Ureter (tissue), 1 donor: ENCODE measurements around the gene CRYBG3. TPM values are rescaled to one million over a fixed set of nuclear protein-coding genes. Genes with fewer than 3 reads are reported as not detected.

Source experiments
- DNase-seq: peaks from one replicate; pipeline ENCODE4 v3.0.0-alpha.2; 2020; ENCODE audit warnings: low spot score
- total RNA-seq: library from RNA; stranded (reverse); gene quantifications from one replicate; pipeline ENCODE4 v1.2.4, GENCODE V29; 2023
- donor health status: DM: yes; HTN: yes; CAD: no.

The CRYBG3 gene
- total RNA-seq, 1 donor from 2014 or later: 37.7 TPM

DNA sequence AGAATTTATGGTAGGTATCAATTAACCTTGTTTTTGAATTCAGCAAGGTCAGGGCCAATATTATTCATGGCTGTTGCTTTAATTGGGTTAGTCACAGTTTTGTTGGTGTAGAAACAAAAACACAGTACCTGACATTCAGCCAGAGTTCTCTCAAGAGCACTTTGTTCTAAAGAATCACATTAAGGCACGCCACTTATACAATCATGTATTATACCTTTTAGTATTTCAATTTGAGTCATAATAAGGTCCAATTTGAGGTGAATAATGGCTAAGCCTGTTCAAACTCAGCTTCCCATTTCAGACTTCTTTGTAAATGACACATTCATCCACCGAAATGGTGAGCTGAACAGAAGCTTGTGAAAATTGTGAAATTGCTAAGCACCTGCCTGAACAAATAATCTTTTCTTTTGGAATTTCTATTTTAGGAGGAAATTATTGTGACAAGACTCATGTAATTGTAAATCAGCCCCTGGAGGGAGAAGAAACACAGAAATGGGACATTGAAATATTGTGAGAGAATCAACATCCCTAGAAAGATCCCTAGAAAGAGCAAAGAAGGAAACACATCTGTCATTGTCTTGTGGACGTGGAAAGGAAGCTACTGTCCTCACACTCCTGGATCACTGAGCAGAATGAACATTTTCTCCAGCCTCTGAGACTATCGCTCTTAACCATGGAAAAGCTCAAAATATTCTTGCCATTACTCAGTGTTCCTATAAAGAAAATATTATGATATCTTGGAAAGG, 121.2 kb downstream of the CRYBG3 start:
- no peak for DNase-seq

DNA sequence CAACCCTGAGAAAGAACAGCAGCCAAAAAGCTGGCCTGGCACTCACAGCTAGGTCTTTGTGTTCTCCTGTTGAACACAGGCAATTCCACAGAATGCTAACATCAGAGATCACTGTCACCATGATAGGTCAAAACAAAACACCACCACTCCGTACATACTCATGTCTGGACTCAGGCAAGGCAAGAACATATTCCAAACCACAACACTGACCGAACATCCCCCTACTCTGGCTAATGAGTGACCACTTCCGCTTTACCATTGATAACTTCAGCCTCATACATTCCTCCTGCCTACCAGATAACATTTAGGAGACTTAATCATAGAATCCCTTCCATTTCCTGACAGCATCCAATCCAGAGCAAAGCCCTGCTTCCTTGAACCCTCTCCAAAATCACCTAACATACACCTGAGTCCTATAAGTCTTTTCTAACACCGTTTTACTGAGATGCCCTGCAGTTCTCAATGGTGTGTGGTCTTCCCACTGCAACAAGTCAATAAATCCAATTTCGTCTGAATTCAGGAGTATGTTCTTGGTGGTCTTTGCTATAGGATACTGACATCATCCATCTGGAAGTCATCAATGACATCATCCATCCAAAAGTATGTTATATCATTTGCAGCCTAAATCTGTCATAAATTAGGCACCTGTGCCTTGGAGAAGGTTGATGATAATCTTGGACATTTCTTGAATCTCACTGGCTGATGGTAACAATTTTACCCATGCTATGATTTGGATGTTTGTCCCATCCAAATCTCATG, 126.7 kb downstream of the CRYBG3 start:
- DNase-seq: no peak

GRCh38 chr3:97949110-97949485, 127.3 kb downstream of the CRYBG3 start:
- no peak for DNase-seq

- no peak for DNase-seq
Observed at GRCh38 chr3:97949743-97950142, 127.9 kb downstream of the CRYBG3 start.

- no peak for DNase-seq
Observed at GRCh38 chr3:97950360-97950759, 128.5 kb downstream of the CRYBG3 start.

DNA sequence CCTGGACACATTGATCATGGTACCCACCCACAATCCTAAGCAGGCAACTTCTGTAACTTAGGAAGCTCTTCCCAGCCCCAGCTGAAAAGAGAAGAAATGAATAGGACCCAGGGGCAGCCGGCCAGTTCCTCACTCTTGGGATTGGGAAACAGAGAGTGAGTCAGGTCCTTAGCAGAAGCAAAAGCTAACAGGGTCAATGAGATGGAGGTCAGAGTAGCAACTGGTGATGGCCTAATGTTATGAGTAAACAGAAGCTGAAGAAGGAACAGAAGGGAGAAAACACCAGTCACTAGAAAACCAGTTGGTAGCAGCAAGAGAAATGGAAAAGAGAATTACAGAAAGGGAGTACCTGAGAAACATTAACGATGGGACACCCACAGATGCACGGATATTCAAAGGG, 130.5 kb downstream of the CRYBG3 start:
- no peak for DNase-seq

DNA sequence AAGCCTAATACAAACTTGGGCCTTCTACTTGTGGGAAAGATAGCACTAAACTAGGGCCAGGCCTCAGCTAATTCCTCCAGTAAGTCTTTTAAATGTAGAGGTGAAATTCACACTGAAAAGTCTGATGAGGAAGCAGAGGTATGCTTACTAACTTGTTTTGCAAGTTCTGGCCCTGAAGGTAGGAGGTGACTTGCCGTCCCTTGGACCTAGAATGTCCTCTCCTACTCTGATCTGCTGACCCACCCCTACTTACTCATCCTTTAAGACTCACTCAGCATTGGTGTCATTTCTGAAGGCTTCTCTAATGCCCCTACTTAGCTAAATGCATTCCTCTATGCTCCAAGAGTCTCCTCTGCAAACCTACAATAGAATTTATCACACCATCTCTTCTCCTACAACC, 131.1 kb downstream of the CRYBG3 start:
- DNase-seq: no peak

DNA sequence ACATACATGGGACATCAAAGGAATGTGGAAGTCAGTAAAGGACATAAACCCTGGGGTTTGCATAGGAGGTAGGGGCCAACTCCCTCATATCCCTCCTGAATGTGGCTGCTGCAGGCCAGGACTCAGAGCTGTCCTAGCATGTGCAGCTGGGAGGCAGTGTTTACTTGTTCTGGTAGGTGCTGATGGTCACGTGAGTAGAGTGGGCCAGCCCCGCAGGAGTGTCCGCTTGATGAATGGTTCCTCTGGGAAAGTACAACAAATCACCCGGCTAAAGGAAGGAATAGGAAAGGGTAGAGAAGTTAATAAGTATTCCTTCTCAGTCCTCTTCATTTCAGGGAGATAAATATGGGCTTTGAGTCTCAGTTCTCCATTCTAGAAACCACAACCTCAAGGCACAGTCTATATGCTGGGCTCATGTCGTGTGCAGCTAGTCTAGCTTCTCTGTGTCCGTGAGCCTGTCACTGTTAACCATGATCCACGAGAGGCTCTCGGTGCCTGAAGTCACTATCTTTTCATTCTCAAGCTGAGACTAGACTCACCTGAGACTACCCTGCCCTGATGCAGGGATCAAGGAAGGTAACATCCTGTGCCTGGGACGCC, 132.5 kb downstream of the CRYBG3 start:
- no peak for DNase-seq

- DNase-seq: no peak
Observed at GRCh38 chr3:97956051-97956450, 134.2 kb downstream of the CRYBG3 start.

DNA sequence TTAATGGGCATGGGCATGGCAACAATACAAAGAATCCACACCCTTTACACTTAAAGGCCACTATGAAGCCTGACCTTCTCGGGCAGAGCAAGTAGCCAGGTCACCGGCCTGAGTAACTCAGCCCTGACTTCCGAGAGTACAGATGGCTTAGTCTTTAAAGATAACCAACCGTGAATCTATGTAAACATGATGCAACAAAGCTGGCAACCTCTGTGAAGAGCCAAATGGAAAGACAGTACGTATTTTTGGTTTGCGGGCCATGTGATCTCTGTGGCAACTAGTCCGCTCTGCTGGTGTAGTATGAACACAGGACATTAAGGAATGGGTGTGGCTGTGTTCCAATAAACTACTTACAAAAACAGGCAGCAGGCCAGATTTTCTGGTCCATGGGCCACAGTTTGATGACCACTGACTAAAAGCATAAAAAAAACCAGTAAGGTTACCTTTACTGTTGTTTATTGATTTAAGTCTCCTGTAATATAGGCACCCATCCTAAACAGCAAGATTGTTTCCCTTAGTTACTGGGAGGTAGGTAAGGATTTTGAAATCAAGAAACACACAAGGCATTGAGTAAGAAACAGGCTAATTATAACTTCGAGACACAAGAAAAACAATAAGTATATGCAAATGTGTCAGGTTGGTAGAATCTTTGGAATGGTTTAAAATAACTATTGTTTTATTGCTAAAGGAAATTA, 136.0 kb downstream of the CRYBG3 start:
- no peak for DNase-seq

DNA sequence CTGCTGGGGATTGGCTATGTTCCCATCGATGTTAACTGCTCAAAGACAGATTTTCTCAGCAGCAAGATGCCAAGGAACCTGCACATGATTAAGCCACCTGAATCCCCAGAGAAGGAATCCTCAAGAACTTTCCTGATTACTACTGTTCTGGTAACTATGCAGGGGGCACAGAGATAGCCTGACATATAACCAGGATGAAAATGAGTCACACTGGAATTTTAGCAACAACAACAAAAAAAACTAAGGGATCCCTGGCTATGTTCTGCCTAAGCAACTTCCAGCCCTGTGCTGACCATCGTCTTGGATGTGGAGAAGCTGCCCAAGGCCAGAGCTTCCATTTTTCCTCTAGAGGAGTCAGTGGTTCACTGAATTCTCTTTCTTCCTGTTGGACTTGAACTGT, 136.6 kb downstream of the CRYBG3 start:
- DNase-seq: no peak

GRCh38 chr3:97958796-97959195, 137.0 kb downstream of the CRYBG3 start:
- DNase-seq: no peak

DNA sequence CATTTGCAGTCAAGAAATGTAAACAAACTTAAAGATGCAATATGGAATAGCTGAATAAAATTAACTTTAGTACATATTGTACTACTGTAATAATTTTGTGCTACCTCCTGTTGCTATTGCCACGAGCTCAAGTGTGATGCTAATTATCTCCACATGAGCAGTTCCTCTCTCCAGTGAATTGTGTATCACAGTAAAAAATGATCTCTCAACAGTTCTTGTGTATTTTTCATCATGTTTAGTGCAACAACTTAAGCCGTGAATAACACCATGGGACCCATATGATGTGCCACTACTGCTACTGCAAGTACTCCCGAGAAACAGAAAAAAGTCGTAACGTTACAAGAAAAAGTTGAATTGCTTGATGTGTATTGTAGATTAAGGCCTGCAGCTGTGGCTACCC, 138.1 kb downstream of the CRYBG3 start:
- no peak for DNase-seq

DNA sequence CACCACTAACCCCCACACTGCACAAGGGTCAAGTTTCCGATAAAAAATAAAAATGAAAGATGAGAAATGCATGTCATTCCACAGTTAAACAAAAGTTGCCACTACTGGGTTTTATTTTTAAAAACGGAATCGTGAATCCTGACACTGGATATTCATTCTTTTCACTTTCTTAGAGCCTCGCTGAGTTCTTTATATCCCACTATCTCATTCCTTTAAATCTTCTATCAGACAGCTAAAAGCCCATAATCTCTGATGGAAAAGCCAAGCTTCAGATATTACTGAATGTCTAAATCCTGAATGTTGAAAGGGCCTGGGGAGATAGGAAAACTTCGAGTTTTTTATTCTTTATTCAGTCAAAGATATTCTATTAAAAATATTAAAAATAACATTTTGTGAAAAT, 138.7 kb downstream of the CRYBG3 start:
- no peak for DNase-seq

- DNase-seq: no peak
Observed at GRCh38 chr3:97960993-97961766, 139.4 kb downstream of the CRYBG3 start.

GRCh38 chr3:97967966-97968365, 146.2 kb downstream of the CRYBG3 start:
- no peak for DNase-seq

GRCh38 chr3:97968376-97968775, 146.6 kb downstream of the CRYBG3 start:
- DNase-seq: no peak

DNA sequence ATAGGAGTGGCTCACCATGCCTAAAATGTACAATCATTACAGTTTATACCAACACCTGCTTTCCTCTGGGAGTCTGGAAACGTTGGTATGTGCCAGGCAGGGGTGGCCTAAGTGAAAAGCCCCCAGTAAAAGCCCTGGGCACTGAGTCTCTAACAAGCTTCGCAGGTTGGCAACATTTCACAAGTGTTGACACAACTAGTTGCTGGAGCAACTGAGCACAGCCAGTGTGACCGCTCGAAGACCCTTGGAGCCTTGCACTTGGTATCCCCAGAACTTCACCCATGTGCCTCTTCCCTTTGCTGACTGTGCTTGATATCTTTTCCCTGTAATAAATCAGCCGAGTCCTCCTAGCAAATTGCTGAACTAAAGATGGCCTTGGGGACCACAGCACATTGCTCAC, 147.7 kb downstream of the CRYBG3 start:
- no peak for DNase-seq

GRCh38 chr3:97970156-97970555, 148.3 kb downstream of the CRYBG3 start:
- DNase-seq: no peak

- DNase-seq: no peak
Observed at GRCh38 chr3:97970956-97971620, 149.3 kb downstream of the CRYBG3 start.
